Nephron (organoid): ENCODE data around the gene RGS10.

ENCODE experiments used
- H3K27ac Mint-ChIP-seq, 3 experiments: 2 replicates each; pipeline ENCODE4 v1.8.0; 2020; ENCODE audit warnings: mixed read lengths in 3 of 3, mild to moderate bottlenecking in 2 of 3, moderate library complexity in 1 of 3
- H3K27me3 Mint-ChIP-seq: 2 replicates; pipeline ENCODE4 v1.8.0; 2021; ENCODE audit warnings: low read depth, mild to moderate bottlenecking, moderate library complexity, mixed read lengths
- H3K36me3 Mint-ChIP-seq: 2 replicates; pipeline ENCODE4 v1.8.0; 2020; ENCODE audit warnings: low read depth, mixed read lengths
- H3K4me1 Mint-ChIP-seq: 2 replicates; pipeline ENCODE4 v1.8.0; 2020; ENCODE audit warnings: mixed read lengths
- H3K4me3 Mint-ChIP-seq, 3 experiments: 2 replicates each; pipeline ENCODE4 v1.8.0; 2020; ENCODE audit warnings: mild to moderate bottlenecking in 3 of 3, mixed read lengths in 3 of 3, moderate library complexity in 2 of 3
- H3K9me3 Mint-ChIP-seq: 2 replicates; pipeline ENCODE4 v1.8.0; 2020; ENCODE audit warnings: mixed read lengths
- CTCF ChIP-seq, 3 experiments: fragments of 200-600 bp; sonication (generic); IDR thresholded peaks; one replicate each; pipeline ENCODE4 v1.5.0; 2021; ENCODE audit warnings: antibody characterized with exemption in 3 of 3; ENCODE audit not compliant: unreplicated experiment in 3 of 3

RGS10 gene

GRCh38 chr10:119502618-119503155 is 39.8 kb downstream of the RGS10 start:
- H3K27me3 Mint-ChIP-seq = peaks cover 56% of the 10 kb centered on the region
- no peak overlapping the region for H3K4me3 Mint-ChIP-seq
- H3K27ac Mint-ChIP-seq = no peak overlapping the region
- H3K9me3 Mint-ChIP-seq = no peaks in the 10 kb centered on the region
- peaks cover 4% of the 10 kb centered on the region for H3K36me3 Mint-ChIP-seq
- peaks cover 45% of the 10 kb centered on the region for H3K4me1 Mint-ChIP-seq
- TF ChIP-seq CTCF (IDR thresholded peaks at IDR 0.05; ENCODE audit: unreplicated experiment in 3 of 3) = no peak

- TF ChIP-seq CTCF (IDR thresholded peaks at IDR 0.05; ENCODE audit: unreplicated experiment in 3 of 3) = no peak
- Mint-ChIP-seq H3K4me3 (no peak overlapping the region), H3K9me3 (no peaks in the 10 kb centered on the region), H3K36me3 (peaks cover 4% of the 10 kb centered on the region), H3K4me1 (peaks cover 45% of the 10 kb centered on the region), H3K27me3 (peaks cover 56% of the 10 kb centered on the region), H3K27ac (no peak overlapping the region)
These were observed 40.3 kb downstream of the RGS10 start for GRCh38 chr10:119502209-119502608.

GRCh38 chr10:119501690-119502089 is 40.8 kb downstream of the RGS10 start:
- H3K36me3 Mint-ChIP-seq = no peaks in the 10 kb centered on the region
- no peak overlapping the region for H3K27ac Mint-ChIP-seq
- no peak overlapping the region for H3K4me3 Mint-ChIP-seq
- peaks cover 45% of the 10 kb centered on the region for H3K4me1 Mint-ChIP-seq
- no peaks in the 10 kb centered on the region for H3K9me3 Mint-ChIP-seq
- no peak for TF ChIP-seq CTCF (IDR thresholded peaks at IDR 0.05; ENCODE audit: unreplicated experiment in 3 of 3)
- peaks cover 56% of the 10 kb centered on the region for H3K27me3 Mint-ChIP-seq

- TF ChIP-seq CTCF (IDR thresholded peaks at IDR 0.05; ENCODE audit: unreplicated experiment in 3 of 3) = no peak
- no peak overlapping the region for H3K4me3 Mint-ChIP-seq
- peaks cover 44% of the 10 kb centered on the region for H3K4me1 Mint-ChIP-seq
- no peaks in the 10 kb centered on the region for H3K9me3 Mint-ChIP-seq
- no peaks in the 10 kb centered on the region for H3K36me3 Mint-ChIP-seq
- peaks cover 56% of the 10 kb centered on the region for H3K27me3 Mint-ChIP-seq
- H3K27ac Mint-ChIP-seq = peak overlapping the region in 1 of 3 experiments; percentile 36
These were observed 41.7 kb downstream of the RGS10 start for GRCh38 chr10:119500821-119501220.

GRCh38 chr10:119500123-119500795 is 42.3 kb downstream of the RGS10 start:
- H3K4me1 Mint-ChIP-seq = peaks cover 39% of the 10 kb centered on the region
- no peaks in the 10 kb centered on the region for H3K36me3 Mint-ChIP-seq
- no peaks in the 10 kb centered on the region for H3K9me3 Mint-ChIP-seq
- peaks cover 51% of the 10 kb centered on the region for H3K27me3 Mint-ChIP-seq
- H3K27ac Mint-ChIP-seq = peak overlapping the region; percentile 23 to 66 (median 36)
- H3K4me3 Mint-ChIP-seq = no peak overlapping the region
- no peak for TF ChIP-seq CTCF (IDR thresholded peaks at IDR 0.05; ENCODE audit: unreplicated experiment in 3 of 3)

GRCh38 chr10:119499677-119500002 is 42.9 kb downstream of the RGS10 start:
- Mint-ChIP-seq H3K27ac (peak overlapping the region in 2 of 3 experiments; percentile 36 to 66), H3K9me3 (no peaks in the 10 kb centered on the region), H3K27me3 (peaks cover 55% of the 10 kb centered on the region), H3K4me3 (peak overlapping the region in 1 of 3 experiments; percentile 43), H3K36me3 (no peaks in the 10 kb centered on the region), H3K4me1 (peaks cover 37% of the 10 kb centered on the region)
- no peak for TF ChIP-seq CTCF (IDR thresholded peaks at IDR 0.05; ENCODE audit: unreplicated experiment in 3 of 3)
